MM.1S (cell line): ENCODE results near the gene FNIP2.

Source experiments
- EZH2 ChIP-seq: fragments of 300-600 bp; sonication (generic); optimal IDR thresholded peaks from 2 replicates; pipeline ENCODE3; 2017; ENCODE audit warnings: low read depth, mild to moderate bottlenecking, antibody characterized with exemption, low read length, mixed read lengths
- EZH2phosphoT487 ChIP-seq: fragments of 300-600 bp; sonication (generic); IDR thresholded peaks from 2 replicates; pipeline ENCODE4 v1.6.1; 2018; ENCODE audit warnings: antibody characterized with exemption, low read length
- TF ChIP-seq, protein P1 (sequence below): fragments of 300-600 bp; sonication (generic); IDR thresholded peaks from 2 replicates; pipeline ENCODE4 v1.5.1; 2016; ENCODE audit warnings: antibody characterized with exemption, low read length, mixed read lengths

GRCh38 chr4:158877069-158877468, 108.2 kb downstream of the FNIP2 start:
- no peak for TF ChIP-seq EZH2phosphoT487
- TF ChIP-seq EZH2 = no peak
- TF ChIP-seq, protein P1, sequence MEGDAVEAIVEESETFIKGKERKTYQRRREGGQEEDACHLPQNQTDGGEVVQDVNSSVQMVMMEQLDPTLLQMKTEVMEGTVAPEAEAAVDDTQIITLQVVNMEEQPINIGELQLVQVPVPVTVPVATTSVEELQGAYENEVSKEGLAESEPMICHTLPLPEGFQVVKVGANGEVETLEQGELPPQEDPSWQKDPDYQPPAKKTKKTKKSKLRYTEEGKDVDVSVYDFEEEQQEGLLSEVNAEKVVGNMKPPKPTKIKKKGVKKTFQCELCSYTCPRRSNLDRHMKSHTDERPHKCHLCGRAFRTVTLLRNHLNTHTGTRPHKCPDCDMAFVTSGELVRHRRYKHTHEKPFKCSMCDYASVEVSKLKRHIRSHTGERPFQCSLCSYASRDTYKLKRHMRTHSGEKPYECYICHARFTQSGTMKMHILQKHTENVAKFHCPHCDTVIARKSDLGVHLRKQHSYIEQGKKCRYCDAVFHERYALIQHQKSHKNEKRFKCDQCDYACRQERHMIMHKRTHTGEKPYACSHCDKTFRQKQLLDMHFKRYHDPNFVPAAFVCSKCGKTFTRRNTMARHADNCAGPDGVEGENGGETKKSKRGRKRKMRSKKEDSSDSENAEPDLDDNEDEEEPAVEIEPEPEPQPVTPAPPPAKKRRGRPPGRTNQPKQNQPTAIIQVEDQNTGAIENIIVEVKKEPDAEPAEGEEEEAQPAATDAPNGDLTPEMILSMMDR = no peak
